GM21737 (cell line): ENCODE results near the gene CIRBP.
"Not testable (repeated sequence)": the region's sequence is repeated elsewhere in the genome, so short reads cannot be mapped to it uniquely, and the experiment has no call there.

Source experiments
- ATAC-seq: cut with Tn5 transposase; IDR thresholded peaks from one replicate; pipeline ENCODE4 v1.9.1; 2021; ENCODE audit warnings: mild to moderate bottlenecking, moderate library complexity; ENCODE audit not compliant: unreplicated experiment

Gene CIRBP

DNA sequence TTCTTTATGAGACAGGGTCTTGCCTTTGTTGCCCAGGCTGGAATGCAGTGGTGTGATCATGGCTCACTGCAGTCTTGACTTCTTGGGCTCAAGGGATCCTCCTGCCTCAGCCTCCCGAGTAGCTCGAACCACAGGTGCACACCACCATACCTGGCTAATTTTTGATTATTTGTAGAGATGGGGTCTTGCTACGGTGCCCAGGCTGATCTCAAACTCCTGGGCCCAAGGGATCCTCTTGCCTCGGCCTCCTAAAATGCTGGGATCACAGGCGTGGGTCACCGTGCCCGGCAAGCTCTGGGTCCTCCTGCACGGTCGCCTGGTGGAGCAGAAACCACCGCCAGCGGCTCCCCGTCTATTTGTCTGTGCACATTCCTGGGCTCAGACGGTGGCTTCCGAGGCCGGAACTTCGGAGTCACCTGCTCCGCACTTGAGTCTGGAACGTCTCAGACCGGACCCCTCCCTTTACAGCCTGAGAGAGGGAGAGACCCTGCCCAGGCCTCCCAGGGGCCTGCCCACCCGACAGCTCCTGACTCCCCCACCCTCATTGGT, 38.7 kb downstream of the CIRBP start:
- ATAC-seq: no peak

GRCh38 chr19:1308718-1309117, 39.6 kb downstream of the CIRBP start:
- ATAC-seq: no peak

DNA sequence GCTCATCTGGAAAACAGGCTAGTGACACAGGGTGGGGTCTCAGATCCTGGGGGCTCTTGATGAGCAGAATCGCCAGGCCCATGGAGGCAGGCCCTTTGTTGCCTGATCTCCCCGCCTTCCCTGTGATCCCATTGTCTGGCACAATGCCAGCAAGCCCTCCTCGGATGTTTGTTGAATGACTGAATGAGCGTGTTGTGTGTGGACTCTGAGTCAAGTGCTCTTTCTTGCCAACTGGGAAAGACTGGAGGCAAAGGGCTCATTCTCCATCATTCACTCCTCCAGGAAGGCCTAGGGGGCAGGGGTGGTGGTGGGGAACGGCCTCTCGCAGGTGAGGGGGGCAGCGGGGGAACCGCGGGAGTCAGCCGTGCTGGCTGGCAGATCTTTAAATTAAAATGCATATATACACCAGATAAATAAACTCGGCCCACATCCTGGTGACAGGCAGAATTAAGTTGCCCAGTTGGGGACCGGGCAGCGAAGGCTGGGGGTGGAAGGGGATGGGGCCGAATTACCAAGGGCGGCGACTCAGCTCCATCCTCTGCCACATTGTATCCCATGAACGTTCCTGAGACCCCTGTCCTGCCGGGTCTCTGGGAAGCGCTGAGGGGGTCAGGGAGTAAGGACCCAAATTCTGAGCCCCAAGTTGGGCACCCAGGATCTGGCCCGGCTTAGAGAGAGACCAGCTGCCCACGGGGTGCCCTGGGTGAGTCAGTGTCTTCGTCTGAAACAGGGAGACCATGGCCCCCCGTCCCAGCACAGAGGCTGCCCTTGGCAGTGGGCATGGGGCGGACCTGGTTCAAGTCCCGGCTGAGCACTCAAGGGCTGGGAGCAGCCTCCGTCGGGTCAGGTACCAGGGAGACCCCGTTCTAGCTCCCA, 41.1 kb downstream of the CIRBP start:
- ATAC-seq: no peak

GRCh38 chr19:1310853-1311180, 41.7 kb downstream of the CIRBP start:
- ATAC-seq: no peak

- no peak for ATAC-seq
Measured at GRCh38 chr19:1311543-1312091, 42.5 kb downstream of the CIRBP start.

DNA sequence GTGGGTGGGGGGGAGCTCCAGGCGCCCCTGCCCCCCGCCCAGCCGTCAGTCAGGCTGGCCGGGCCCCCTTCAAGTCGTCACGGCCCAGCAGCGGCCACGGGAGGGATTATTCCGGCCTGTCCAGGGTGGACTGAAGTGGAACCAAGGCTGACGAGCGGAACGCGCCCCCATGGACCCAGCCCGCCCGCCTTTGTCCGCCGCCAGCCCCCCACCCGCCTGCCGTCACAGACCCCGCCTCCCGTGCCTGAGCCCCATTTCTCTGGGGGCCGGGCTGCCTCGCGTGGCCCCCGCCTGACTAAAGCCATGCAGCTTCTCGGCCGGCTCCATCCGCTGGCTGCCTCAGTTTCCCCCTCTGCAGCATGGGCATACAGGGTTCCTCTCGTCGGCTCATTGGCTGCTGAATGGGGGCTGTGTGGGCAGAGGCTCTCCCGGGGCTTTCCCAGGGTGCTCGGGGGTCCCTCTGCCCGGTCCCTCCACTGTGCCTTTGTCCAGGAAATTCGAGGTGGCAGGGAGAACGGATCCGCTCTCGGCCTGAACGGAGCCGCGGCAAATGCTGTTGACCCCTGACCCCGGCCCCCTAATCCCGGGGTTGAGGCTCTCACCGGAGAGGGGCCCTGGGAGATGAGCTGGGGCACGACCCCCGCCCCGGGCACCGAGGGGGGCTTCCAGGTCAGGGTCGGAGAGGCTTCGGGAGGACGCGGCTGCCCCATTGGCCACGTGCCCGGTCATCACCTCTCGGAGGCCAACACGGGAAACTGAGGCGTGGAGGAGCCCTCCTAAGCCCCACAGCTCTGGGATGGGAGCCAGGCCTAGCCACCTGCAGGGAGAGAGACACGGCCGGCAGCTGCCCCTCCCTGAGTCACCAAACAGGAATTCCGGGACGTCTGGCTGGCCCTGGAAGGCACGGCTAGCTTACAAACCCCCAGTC, 43.9 kb downstream of the CIRBP start:
- no peak for ATAC-seq

GRCh38 chr19:1313695-1314613, 44.8 kb downstream of the CIRBP start:
- no peak for ATAC-seq

GRCh38 chr19:1315470-1316166, 46.5 kb downstream of the CIRBP start:
- no peak for ATAC-seq

- no peak for ATAC-seq
Measured at GRCh38 chr19:1316466-1316865, 47.3 kb downstream of the CIRBP start.

DNA sequence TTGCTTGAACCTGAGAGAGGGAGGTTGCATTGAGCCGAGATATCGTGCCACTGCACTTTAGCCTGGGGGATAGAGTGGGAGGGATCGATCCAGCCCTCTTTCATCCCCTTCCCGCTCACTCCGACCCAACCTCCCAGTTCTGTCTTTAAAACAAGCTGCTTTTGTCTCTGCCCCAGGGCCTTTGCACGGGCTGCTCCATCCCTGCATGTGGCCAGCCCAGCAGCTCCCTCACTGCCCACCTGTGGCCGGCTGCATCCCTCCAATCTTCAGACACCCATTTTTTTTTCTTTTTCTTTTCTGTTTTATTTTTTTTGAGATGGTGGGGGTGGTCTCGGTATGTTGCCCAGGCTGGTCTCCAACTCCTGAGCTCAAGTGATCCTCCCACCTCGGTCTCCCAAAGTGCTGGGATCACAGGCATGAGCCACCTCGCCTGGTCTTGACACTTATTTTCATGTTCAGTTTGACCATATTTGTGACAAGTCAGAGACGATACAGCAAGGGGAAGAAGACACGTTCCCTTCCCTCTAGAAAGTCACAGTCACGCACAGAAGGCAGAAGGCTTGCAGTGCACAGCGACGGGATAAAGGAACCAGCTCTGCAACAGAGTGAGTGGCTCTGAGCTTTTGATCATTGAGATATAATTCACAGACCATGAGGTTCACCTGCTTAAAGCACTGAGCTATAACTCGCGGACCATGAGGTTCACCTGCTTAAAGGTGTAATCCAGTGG, 48.3 kb downstream of the CIRBP start:
- ATAC-seq: no peak

DNA sequence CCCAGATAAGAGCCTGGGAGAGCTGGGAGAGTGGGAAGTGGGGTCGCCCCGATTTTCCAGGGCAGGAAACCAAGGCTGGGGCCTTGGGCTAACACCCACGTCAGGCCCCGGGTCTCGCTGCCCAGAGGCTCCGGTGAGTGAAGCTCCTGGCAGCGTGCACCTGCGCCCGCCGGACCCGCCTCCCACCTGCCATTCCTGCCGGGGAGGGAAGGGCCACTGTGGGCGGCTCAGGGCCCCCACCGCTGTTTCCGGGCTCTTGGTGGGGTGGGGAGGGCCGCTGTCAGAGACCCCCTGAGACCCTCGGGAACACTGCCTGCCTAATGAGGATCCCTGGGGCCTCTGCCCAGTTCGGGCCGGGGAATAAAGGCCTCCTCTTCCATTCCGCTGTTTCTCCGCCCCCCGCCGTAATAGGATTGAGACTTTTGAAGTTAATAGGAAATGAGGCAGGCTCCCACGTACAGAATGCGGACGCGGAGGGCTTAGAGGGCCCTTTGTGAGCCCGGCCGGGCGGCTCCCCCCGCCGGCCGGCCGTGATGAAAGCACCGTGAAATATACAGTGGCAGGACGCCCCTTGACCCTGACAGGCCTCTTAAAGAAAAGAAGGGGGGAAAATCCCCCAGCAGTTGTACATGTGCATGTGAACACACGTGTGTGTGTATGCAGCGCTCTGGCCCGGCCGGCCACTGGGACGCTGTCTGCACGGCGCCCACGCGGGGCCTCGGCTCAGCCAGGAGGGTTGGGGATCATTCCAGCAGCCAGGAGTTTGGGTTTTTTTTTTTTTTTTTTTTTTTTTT, 49.7 kb downstream of the CIRBP start:
- no peak for ATAC-seq

DNA sequence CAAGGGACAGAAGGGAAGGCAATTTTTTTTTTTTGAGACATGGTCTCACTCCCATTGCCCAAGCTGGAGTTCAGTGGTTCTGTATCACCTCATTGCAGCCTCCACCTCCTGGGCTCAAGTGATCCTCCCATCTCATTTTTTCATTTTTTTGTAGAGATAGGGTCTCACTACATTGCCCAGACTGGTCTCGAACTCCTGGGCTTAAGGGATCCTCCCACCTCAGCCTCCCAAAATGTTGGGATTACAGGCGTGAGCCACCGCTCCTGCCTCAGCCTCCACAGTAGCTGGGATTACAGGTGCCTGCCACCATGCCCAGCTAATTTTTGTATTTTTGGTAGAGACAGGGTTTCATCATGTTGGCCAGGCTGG, 51.1 kb downstream of the CIRBP start:
- not testable (repeated sequence) for ATAC-seq

DNA sequence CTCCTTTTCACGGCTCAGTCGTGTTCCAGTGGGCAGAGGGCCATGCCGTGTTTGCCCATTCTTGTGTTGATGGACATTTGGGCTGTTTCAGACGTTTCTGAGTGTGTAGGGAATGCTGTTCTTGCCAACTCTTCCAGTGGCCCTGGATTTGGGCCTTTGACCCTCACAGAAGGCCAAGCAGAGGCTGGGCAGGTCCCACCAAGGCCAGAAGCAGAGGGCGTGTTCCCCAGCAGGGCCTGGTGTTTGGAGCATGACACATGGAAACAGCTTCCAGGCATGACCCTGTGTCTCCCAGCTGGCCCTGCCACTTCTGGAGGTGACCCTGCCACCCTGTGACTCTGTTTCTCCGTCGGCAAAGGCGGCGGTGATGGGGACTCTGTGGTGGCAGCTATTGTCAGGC, 52.4 kb downstream of the CIRBP start:
- no peak for ATAC-seq

- no peak for ATAC-seq
Measured at GRCh38 chr19:1322198-1322981, 53.3 kb downstream of the CIRBP start.

- ATAC-seq: no peak
Measured at GRCh38 chr19:1324249-1324805, 55.2 kb downstream of the CIRBP start.
